WTC11 (cell line): Measurements from ENCODE around the gene GPATCH1.

Experiments
- CREB1 ChIP-seq: sonication (generic); formaldehyde crosslinking; IDR thresholded peaks from 2 replicates; pipeline ENCODE4 v1.8.0; 2023; ENCODE audit warnings: mild to moderate bottlenecking, missing genetic modification reagents
- ELF4 ChIP-seq: sonication (generic); formaldehyde crosslinking; IDR thresholded peaks from 2 replicates; pipeline ENCODE4 v1.8.1; 2022; ENCODE audit warnings: low read depth, mild to moderate bottlenecking, moderate library complexity, missing genetic modification reagents
- FOXJ3 ChIP-seq: sonication (generic); formaldehyde crosslinking; IDR thresholded peaks from 2 replicates; pipeline ENCODE4 v1.9.0; 2021; ENCODE audit warnings: missing genetic modification reagents, mild to moderate bottlenecking, borderline replicate concordance
- JUN ChIP-seq: sonication (generic); formaldehyde crosslinking; IDR thresholded peaks from 2 replicates; pipeline ENCODE4 v1.8.0; 2023; ENCODE audit warnings: mild to moderate bottlenecking, missing genetic modification reagents
- SP1 ChIP-seq: sonication (generic); formaldehyde crosslinking; conservative IDR thresholded peaks from 2 replicates; pipeline ENCODE4 v1.8.1; 2022; ENCODE audit warnings: missing genetic modification reagents
- TEAD4 ChIP-seq: sonication (generic); formaldehyde crosslinking; IDR thresholded peaks from 2 replicates; pipeline ENCODE4 v1.8.0; 2022; ENCODE audit warnings: mild to moderate bottlenecking, missing genetic modification reagents
- TP53 ChIP-seq: sonication (generic); formaldehyde crosslinking; IDR thresholded peaks from 2 replicates; pipeline ENCODE4 v1.8.1; 2023; ENCODE audit warnings: mild to moderate bottlenecking, missing genetic modification reagents
- ZNF671 ChIP-seq: fragments of 250-450 bp; sonication (Bioruptor Pico); IDR thresholded peaks from 2 replicates; pipeline ENCODE4 v1.8.0; 2021; ENCODE audit warnings: mild to moderate bottlenecking
- TF ChIP-seq, protein P1 (sequence below): fragments of 200-600 bp; IDR thresholded peaks from 2 replicates; pipeline ENCODE4 v1.8.0; 2022; ENCODE audit warnings: antibody characterized with exemption
- TF ChIP-seq, protein P2 (sequence below): sonication (generic); formaldehyde crosslinking; IDR thresholded peaks from 2 replicates; pipeline ENCODE4 v1.8.0; 2022; ENCODE audit warnings: mild to moderate bottlenecking, missing genetic modification reagents
- TF ChIP-seq, protein P3 (sequence below): sonication (generic); formaldehyde crosslinking; IDR thresholded peaks from 2 replicates; pipeline ENCODE4 v1.8.1; 2022; ENCODE audit warnings: missing genetic modification reagents, borderline replicate concordance
- TF ChIP-seq, protein P4 (sequence below): sonication (generic); formaldehyde crosslinking; conservative IDR thresholded peaks from 2 replicates; pipeline ENCODE4 v1.8.1; 2022; ENCODE audit warnings: mild to moderate bottlenecking, missing genetic modification reagents
- TF ChIP-seq, protein P5 (sequence below): sonication (generic); formaldehyde crosslinking; IDR thresholded peaks from 2 replicates; pipeline ENCODE4 v1.8.1; 2023; ENCODE audit warnings: mild to moderate bottlenecking, moderate library complexity, missing genetic modification reagents

DNA sequence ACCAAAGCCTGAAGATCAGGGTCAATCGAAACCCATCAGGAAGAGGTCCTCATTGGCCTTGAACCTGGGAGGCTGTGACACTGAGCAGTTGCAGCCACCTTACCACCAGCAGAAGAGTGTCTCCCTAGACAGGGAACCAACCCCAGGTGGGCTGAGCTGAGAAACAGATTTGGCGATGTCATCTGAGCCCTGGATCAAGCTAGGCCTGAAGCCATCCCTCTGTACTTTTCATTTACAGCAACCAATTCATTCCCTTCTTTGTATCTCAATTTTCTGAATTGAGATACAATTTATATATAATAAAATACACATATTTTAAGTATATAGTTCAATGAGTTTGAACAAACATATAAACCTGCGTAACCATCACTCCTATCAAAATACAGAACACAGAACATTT lies 30.9 kb upstream of the GPATCH1 start:
- TF ChIP-seq, protein P1, sequence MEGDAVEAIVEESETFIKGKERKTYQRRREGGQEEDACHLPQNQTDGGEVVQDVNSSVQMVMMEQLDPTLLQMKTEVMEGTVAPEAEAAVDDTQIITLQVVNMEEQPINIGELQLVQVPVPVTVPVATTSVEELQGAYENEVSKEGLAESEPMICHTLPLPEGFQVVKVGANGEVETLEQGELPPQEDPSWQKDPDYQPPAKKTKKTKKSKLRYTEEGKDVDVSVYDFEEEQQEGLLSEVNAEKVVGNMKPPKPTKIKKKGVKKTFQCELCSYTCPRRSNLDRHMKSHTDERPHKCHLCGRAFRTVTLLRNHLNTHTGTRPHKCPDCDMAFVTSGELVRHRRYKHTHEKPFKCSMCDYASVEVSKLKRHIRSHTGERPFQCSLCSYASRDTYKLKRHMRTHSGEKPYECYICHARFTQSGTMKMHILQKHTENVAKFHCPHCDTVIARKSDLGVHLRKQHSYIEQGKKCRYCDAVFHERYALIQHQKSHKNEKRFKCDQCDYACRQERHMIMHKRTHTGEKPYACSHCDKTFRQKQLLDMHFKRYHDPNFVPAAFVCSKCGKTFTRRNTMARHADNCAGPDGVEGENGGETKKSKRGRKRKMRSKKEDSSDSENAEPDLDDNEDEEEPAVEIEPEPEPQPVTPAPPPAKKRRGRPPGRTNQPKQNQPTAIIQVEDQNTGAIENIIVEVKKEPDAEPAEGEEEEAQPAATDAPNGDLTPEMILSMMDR = no peak
- no peak for TF ChIP-seq TEAD4
- TF ChIP-seq, protein P2, sequence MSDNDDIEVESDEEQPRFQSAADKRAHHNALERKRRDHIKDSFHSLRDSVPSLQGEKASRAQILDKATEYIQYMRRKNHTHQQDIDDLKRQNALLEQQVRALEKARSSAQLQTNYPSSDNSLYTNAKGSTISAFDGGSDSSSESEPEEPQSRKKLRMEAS (CRISPR knock-in tag) = no peak
- TF ChIP-seq JUN (CRISPR knock-in tag) = no peak
- TF ChIP-seq, protein P3, sequence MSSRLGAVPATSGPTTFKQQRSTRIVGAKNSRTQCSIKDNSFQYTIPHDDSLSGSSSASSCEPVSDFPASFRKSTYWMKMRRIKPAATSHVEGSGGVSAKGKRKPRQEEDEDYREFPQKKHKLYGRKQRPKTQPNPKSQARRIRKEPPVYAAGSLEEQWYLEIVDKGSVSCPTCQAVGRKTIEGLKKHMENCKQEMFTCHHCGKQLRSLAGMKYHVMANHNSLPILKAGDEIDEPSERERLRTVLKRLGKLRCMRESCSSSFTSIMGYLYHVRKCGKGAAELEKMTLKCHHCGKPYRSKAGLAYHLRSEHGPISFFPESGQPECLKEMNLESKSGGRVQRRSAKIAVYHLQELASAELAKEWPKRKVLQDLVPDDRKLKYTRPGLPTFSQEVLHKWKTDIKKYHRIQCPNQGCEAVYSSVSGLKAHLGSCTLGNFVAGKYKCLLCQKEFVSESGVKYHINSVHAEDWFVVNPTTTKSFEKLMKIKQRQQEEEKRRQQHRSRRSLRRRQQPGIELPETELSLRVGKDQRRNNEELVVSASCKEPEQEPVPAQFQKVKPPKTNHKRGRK (CRISPR knock-in tag) = no peak
- TF ChIP-seq, protein P4, sequence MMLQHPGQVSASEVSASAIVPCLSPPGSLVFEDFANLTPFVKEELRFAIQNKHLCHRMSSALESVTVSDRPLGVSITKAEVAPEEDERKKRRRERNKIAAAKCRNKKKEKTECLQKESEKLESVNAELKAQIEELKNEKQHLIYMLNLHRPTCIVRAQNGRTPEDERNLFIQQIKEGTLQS = no peak
- TF ChIP-seq FOXJ3 = no peak
- no peak for TF ChIP-seq SP1 (CRISPR knock-in tag)
- TF ChIP-seq ZNF671 (CRISPR knock-in tag) = no peak
- TF ChIP-seq ELF4 = no peak
- no peak for TF ChIP-seq CREB1
- no peak for TF ChIP-seq TP53
- TF ChIP-seq, protein P5, sequence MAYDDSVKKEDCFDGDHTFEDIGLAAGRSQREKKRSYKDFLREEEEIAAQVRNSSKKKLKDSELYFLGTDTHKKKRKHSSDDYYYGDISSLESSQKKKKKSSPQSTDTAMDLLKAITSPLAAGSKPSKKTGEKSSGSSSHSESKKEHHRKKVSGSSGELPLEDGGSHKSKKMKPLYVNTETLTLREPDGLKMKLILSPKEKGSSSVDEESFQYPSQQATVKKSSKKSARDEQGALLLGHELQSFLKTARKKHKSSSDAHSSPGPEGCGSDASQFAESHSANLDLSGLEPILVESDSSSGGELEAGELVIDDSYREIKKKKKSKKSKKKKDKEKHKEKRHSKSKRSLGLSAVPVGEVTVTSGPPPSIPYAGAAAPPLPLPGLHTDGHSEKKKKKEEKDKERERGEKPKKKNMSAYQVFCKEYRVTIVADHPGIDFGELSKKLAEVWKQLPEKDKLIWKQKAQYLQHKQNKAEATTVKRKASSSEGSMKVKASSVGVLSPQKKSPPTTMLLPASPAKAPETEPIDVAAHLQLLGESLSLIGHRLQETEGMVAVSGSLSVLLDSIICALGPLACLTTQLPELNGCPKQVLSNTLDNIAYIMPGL (CRISPR knock-in tag) = no peak
